Left lung (tissue), 10 donors: Measurements from ENCODE around the gene TPST2. TPM values are rescaled to one million over a fixed set of nuclear protein-coding genes. Genes with fewer than 3 reads are reported as not detected.

Experiments used
- ATAC-seq: fragments of 200-7000 bp; cut with Tn5 transposase; one replicate; pipeline ENCODE4 v1.9.1; 2020; ENCODE audit warnings: moderate library complexity
- DNase-seq, 4 donors: peaks; one replicate each; pipeline ENCODE4 v3.0.0-alpha.2; 2013 to 2020
- H3K27ac ChIP-seq, 2 donors: fragments of 200-600 bp; sonication (generic) in 1 of 2; one replicate each; pipeline versions ENCODE4 v1.5.0 to v1.8.0; 2020 to 2021
- H3K27me3 ChIP-seq, 2 donors: fragments of 200-600 bp; sonication (generic) in 1 of 2; one replicate each; pipeline versions ENCODE4 v1.5.0 to v1.8.0; 2020 to 2021
- H3K36me3 ChIP-seq, 2 donors: fragments of 200-600 bp; sonication (generic) in 1 of 2; one replicate each; pipeline versions ENCODE4 v1.5.0 to v1.8.0; 2020 to 2021
- H3K4me1 ChIP-seq, 2 donors: fragments of 200-600 bp; one replicate each; pipeline ENCODE4 v1.8.0; 2021
- H3K4me3 ChIP-seq, 2 donors: fragments of 200-600 bp; sonication (generic) in 1 of 2; one replicate each; pipeline versions ENCODE4 v1.5.0 to v1.8.0; 2020 to 2021; ENCODE audit warnings: mild to moderate bottlenecking in 1 of 2
- H3K9me3 ChIP-seq, 2 donors: fragments of 200-600 bp; sonication (generic) in 1 of 2; one replicate each; pipeline versions ENCODE4 v1.5.0 to v1.8.0; 2020 to 2021
- CTCF ChIP-seq, 2 donors: fragments of 200-600 bp; sonication (generic) in 1 of 2; IDR thresholded peaks; one replicate each; pipeline versions ENCODE4 v1.5.0 to v1.8.0; 2021; ENCODE audit warnings: antibody characterized with exemption in 2 of 2
- intact Hi-C, 2 donors: fragments of 100-400 bp; cut with DNase I; formaldehyde crosslinking; loops; one replicate each; pipeline versions ENCODE4 v1.11.2 to v1.14.2; 2022
- polyA plus RNA-seq, 6 donors: library from polyadenylated mRNA; unstranded; fragments of 120-200 nt; gene quantifications; one replicate each; pipeline ENCODE4 v1.2.1, GENCODE V29; 2013; ENCODE audit not compliant: insufficient read length in 6 of 6
- total RNA-seq, 2 donors: library from RNA; stranded (reverse); fragmentation: NEBNext Ultra II Directional; extraction: Animal tissue kit (Norgen Biotek cat#: 25700); gene quantifications; one replicate each; pipeline ENCODE4 v1.2.1, GENCODE V29; 2021
- donor health status: DM: no; HTN: yes; CAD: no.
- donor health status: DM: no; HTN: no; CAD: no.

The TPST2 gene
- total and polyA plus RNA-seq, 8 donors = 23.3 to 69.0 (median 29.0) TPM

DNA sequence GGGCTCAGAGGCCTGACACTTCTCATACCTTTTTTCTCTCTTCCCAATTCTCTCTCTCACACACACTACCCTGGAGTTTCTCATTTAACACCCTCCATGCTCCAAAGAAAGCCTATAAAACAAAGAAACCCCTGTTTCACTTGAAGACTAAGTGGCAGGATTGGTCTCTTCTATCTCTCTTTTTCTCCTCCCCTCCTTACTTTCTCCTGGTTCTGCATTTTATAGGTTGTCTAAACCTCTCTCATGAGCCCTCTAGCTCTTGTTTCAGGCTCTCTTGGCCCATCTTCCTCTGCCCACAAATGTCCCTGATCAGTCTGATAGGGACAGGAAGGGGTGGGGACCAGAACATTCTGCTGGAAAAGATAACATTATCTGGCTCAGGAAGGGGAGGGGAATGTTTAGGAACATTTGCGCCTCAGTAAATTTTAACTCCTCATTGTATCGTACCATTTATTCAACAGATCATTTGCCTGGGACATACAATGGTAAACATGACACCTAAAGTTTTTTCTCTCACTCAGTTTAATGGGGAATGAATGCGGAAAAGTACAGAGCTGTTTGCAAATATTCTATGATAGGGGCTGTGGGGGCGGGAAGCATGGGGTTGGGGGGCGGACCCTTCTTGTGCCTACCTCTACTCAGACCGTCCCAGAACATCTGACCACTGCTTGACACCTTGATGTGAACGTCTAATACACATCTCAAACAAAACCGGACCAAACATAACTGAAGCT lies 42.7 kb upstream of the TPST2 start:
- intact Hi-C loops = no loop called here
- no peaks in the 10 kb centered on the region for H3K4me1 ChIP-seq
- peak; percentile 21 for ATAC-seq
- H3K4me3 ChIP-seq = no peak overlapping the region
- DNase-seq = no peak
- no peak for TF ChIP-seq CTCF (IDR thresholded peaks at IDR 0.05)
- H3K9me3 ChIP-seq = peaks cover 0 to 5% of the 10 kb centered on the region in 2 donors
- H3K36me3 ChIP-seq = no peaks in the 10 kb centered on the region
- peak overlapping the region; percentile 47 to 56 for H3K27ac ChIP-seq
- H3K27me3 ChIP-seq = no peaks in the 10 kb centered on the region

GRCh38 chr22:26631282-26631681 lies 41.4 kb upstream of the TPST2 start:
- Histone ChIP-seq H3K27me3 (no peaks in the 10 kb centered on the region), H3K9me3 (peaks cover 0 to 5% of the 10 kb centered on the region in 2 donors), H3K27ac (peak overlapping the region in 1 of 2 donors; percentile 50), H3K4me1 (no peaks in the 10 kb centered on the region), H3K4me3 (no peak overlapping the region), H3K36me3 (no peaks in the 10 kb centered on the region)
- intact Hi-C loops = no loop called here
- DNase-seq = no peak
- no peak for TF ChIP-seq CTCF (IDR thresholded peaks at IDR 0.05)
- no peak for ATAC-seq

DNA sequence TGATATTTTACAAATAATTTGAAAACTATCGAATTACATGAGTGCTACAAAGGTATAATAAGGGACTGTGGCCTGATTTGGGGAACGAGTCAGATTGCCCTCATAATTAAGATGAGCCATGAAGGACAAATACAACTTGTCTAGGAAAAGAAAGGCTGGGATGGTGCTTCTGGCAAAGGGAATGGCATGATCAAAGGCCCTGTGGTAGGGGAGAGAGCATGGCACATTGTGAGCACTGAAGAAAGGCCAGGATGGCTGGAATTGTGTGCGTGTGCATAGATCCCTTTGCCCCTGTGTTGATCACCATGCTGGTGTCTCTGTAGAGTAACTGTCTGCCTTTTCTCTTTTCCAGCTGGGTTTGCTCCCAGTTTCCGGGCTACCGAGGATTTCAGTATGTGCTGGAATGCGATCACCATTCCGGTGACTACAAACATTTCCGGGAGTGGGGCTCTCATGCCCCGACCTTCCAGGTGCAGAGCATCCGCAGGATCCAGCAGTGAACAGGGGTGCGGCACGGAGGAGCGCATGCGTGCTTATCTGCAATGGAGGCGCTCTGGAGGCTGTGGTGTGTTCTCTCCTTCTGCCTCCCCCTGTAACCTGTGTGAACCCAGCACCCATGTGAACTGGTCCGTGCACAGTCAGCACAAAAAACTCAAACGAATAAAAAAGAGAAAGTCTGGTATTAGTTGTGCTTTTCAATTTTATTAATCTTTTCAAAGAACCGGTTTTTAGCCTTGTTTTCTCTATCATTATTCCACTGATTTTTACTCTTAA lies 40.2 kb upstream of the TPST2 start:
- Histone ChIP-seq H3K9me3 (peaks cover 0 to 5% of the 10 kb centered on the region in 2 donors), H3K27ac (no peak overlapping the region), H3K4me3 (no peak overlapping the region), H3K36me3 (no peaks in the 10 kb centered on the region), H3K27me3 (no peaks in the 10 kb centered on the region), H3K4me1 (no peaks in the 10 kb centered on the region)
- intact Hi-C loops = no loop called here
- DNase-seq (no peak), ATAC-seq (no peak)
- TF ChIP-seq CTCF (IDR thresholded peaks at IDR 0.05) = no peak

- no peaks in the 10 kb centered on the region for H3K36me3 ChIP-seq
- no peak for TF ChIP-seq CTCF (IDR thresholded peaks at IDR 0.05)
- no peaks in the 10 kb centered on the region for H3K27me3 ChIP-seq
- ATAC-seq = no peak
- no peak overlapping the region for H3K27ac ChIP-seq
- peaks cover 0 to 5% of the 10 kb centered on the region in 2 donors for H3K4me1 ChIP-seq
- DNase-seq = no peak
- no peak overlapping the region for H3K4me3 ChIP-seq
- intact Hi-C loops = no loop called here
- no peaks in the 10 kb centered on the region for H3K9me3 ChIP-seq
These were observed 34.9 kb upstream of the TPST2 start for GRCh38 chr22:26624803-26625202.

DNA sequence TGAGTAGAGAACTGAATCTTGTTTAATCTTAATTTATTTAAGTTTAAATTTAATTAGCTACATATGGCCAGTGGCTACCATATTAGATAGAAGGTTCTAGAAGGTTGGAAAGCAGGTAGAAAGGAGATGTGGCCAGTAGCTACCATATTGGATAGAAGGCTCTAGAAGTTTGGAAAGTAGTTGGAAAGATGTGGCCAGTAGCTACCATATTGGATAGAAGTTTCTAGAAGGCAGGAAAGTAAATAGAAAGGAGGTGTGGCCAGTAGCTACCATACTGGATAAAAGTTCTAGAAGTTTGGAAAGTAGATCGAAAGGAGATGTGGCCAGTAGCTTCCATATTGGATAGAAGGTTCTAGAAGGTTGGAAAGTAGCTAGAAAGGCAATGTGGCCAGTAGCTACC lies 34.1 kb upstream of the TPST2 start:
- H3K27ac ChIP-seq = no peak overlapping the region
- no peak for TF ChIP-seq CTCF (IDR thresholded peaks at IDR 0.05)
- peaks cover 0 to 10% of the 10 kb centered on the region in 2 donors for H3K4me1 ChIP-seq
- intact Hi-C loops = no loop called here
- peaks cover 0 to 4% of the 10 kb centered on the region in 2 donors for H3K27me3 ChIP-seq
- no peak overlapping the region for H3K4me3 ChIP-seq
- no peaks in the 10 kb centered on the region for H3K9me3 ChIP-seq
- DNase-seq = no peak
- no peak for ATAC-seq
- H3K36me3 ChIP-seq = no peaks in the 10 kb centered on the region
